ENCODE results near the gene PLEKHB1.

The PLEKHB1 gene

GRCh38 chr11:73661035-73661628 lies 14.8 kb downstream of the PLEKHB1 start:
- Histone ChIP-seq H3K27me3 (ENCODE audit: control insufficient read depth, insufficient read depth, low read length) (no peaks in the 10 kb centered on the region), H3K4me1 (no peaks in the 10 kb centered on the region), H3K4me2 (ENCODE audit: low read length) (no peak overlapping the region), H3K36me3 (ENCODE audit: control insufficient read depth, insufficient read depth, low read length) (no peaks in the 10 kb centered on the region), H3K9ac (no peak overlapping the region), H2AFZ (peak overlapping the region; percentile 89), H3K79me2 (no peaks in the 10 kb centered on the region), H3K9me3 (ENCODE audit: control insufficient read depth, low read length) (no peaks in the 10 kb centered on the region), H3K4me3 (ENCODE audit: low read depth, low read length) (no peak overlapping the region), H3K27ac (no peak overlapping the region)
- peak; percentile 76 for TF ChIP-seq CTCF (IDR thresholded peaks at IDR 0.05)

- H3K9ac ChIP-seq = no peak overlapping the region
- no peaks in the 10 kb centered on the region for H3K27me3 ChIP-seq (ENCODE audit: control insufficient read depth, insufficient read depth, low read length)
- H3K4me1 ChIP-seq = no peaks in the 10 kb centered on the region
- TF ChIP-seq CTCF (IDR thresholded peaks at IDR 0.05) = no peak
- no peaks in the 10 kb centered on the region for H3K9me3 ChIP-seq (ENCODE audit: control insufficient read depth, low read length)
- H3K4me3 ChIP-seq (ENCODE audit: low read depth, low read length) = no peak overlapping the region
- H3K4me2 ChIP-seq (ENCODE audit: low read length) = no peak overlapping the region
- no peak overlapping the region for H2AFZ ChIP-seq
- H3K27ac ChIP-seq = no peak overlapping the region
- no peaks in the 10 kb centered on the region for H3K36me3 ChIP-seq (ENCODE audit: control insufficient read depth, insufficient read depth, low read length)
- no peaks in the 10 kb centered on the region for H3K79me2 ChIP-seq
Observed at GRCh38 chr11:73662445-73663157, 16.2 kb downstream of the PLEKHB1 start.

- Histone ChIP-seq H3K9ac (no peak overlapping the region), H3K36me3 (ENCODE audit: control insufficient read depth, insufficient read depth, low read length) (no peaks in the 10 kb centered on the region), H3K4me3 (ENCODE audit: low read depth, low read length) (no peak overlapping the region), H3K27ac (no peak overlapping the region), H3K27me3 (ENCODE audit: control insufficient read depth, insufficient read depth, low read length) (no peaks in the 10 kb centered on the region), H2AFZ (no peak overlapping the region), H3K79me2 (no peaks in the 10 kb centered on the region), H3K4me2 (ENCODE audit: low read length) (no peak overlapping the region), H3K4me1 (no peaks in the 10 kb centered on the region), H3K9me3 (ENCODE audit: control insufficient read depth, low read length) (no peaks in the 10 kb centered on the region)
- TF ChIP-seq CTCF (IDR thresholded peaks at IDR 0.05) = no peak
Observed at GRCh38 chr11:73663604-73664495, 17.5 kb downstream of the PLEKHB1 start.

- no peaks in the 10 kb centered on the region for H3K9me3 ChIP-seq (ENCODE audit: control insufficient read depth, low read length)
- no peaks in the 10 kb centered on the region for H3K27me3 ChIP-seq (ENCODE audit: control insufficient read depth, insufficient read depth, low read length)
- no peak overlapping the region for H3K9ac ChIP-seq
- H3K4me2 ChIP-seq (ENCODE audit: low read length) = no peak overlapping the region
- no peak for TF ChIP-seq CTCF (IDR thresholded peaks at IDR 0.05)
- H2AFZ ChIP-seq = no peak overlapping the region
- H3K36me3 ChIP-seq (ENCODE audit: control insufficient read depth, insufficient read depth, low read length) = no peaks in the 10 kb centered on the region
- no peaks in the 10 kb centered on the region for H3K79me2 ChIP-seq
- no peak overlapping the region for H3K27ac ChIP-seq
- H3K4me1 ChIP-seq = no peaks in the 10 kb centered on the region
- H3K4me3 ChIP-seq (ENCODE audit: low read depth, low read length) = no peak overlapping the region
Observed at GRCh38 chr11:73664877-73665276, 18.5 kb downstream of the PLEKHB1 start.

All from parathyroid adenoma (tissue), 2 donors.